K562 (cell line): ENCODE data around the gene CACNG7.

Source experiments
- EP400 ChIP-seq: fragments of 450-650 bp; IDR thresholded peaks from 2 replicates; pipeline ENCODE4 v1.6.1; 2017; ENCODE audit warnings: antibody characterized with exemption, mild to moderate bottlenecking, moderate library complexity
- ILF3 ChIP-seq: fragments of 450-650 bp; IDR thresholded peaks from 2 replicates; pipeline ENCODE4 v1.6.1; 2018; ENCODE audit warnings: antibody characterized with exemption, mild to moderate bottlenecking, moderate library complexity, borderline replicate concordance
- JUNB ChIP-seq: fragments of 450-650 bp; formaldehyde crosslinking; conservative IDR thresholded peaks from 2 replicates; pipeline ENCODE4 v1.4.0; 2020; ENCODE audit warnings: mild to moderate bottlenecking
- POLR2A ChIP-seq: fragments of 450-650 bp; conservative IDR thresholded peaks from 2 replicates; pipeline ENCODE4 v1.6.1; 2016
- POLR2AphosphoS5 ChIP-seq: IDR thresholded peaks from 2 replicates; pipeline ENCODE4 v1.6.1; 2011; ENCODE audit warnings: mild to moderate bottlenecking, low read depth, low read length, moderate library complexity; ENCODE audit not compliant: control insufficient read depth, insufficient read depth

GRCh38 chr19:53958168-53958571 is 49.1 kb downstream of the CACNG7 start:
- TF ChIP-seq POLR2A: no peak
- no peak for TF ChIP-seq JUNB
- TF ChIP-seq ILF3: no peak
- TF ChIP-seq EP400: no peak
- no peak for TF ChIP-seq POLR2AphosphoS5
